GM18526 (cell line): Measurements from ENCODE around the gene GPANK1.

Source experiments
- POLR2A ChIP-seq: IDR thresholded peaks from 3 replicates; pipeline ENCODE4 v1.6.1; 2011; ENCODE audit not compliant: insufficient read length; ENCODE audit errors: extremely low read depth

Gene GPANK1

DNA sequence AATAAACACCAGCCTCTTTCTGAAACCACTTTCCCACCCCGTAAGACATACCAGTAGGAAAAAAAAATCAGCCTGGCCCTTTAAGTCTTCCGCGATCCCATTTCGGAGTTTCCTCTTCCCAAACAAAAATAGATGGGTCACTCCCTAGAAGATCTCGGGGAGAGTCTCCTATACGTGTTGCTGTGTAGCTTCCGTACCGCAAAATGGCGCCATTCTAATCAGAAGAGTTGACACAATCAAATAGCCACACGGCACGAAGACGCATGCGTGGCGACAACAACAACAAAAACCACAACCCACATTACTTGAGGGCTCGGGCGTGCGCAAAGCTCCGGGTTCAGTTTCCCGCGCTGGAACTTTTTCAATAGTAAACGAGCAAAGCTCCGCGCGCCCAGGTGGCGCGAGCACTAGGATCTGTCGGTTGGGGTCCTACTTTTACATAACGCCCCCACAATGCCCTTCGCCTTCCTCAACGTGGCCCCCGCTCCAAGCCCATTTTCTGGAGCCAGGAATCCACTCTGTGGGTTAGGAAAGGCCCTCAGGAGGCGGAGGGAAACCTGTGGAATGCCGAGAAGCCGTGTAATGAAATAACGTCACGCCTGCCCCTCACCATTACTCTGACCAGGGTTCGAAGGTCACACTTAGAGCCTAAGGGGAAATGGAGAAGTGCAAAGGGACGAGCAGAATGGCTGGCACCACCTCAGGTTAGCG lies at the start of gene GPANK1:
Gene GPANK1, minus strand, starts transcription at position 208 of the 711 bp plus-strand sequence. CDS start 519 bp downstream, outside the sequence.
- TF ChIP-seq POLR2A: peak; percentile 9

DNA sequence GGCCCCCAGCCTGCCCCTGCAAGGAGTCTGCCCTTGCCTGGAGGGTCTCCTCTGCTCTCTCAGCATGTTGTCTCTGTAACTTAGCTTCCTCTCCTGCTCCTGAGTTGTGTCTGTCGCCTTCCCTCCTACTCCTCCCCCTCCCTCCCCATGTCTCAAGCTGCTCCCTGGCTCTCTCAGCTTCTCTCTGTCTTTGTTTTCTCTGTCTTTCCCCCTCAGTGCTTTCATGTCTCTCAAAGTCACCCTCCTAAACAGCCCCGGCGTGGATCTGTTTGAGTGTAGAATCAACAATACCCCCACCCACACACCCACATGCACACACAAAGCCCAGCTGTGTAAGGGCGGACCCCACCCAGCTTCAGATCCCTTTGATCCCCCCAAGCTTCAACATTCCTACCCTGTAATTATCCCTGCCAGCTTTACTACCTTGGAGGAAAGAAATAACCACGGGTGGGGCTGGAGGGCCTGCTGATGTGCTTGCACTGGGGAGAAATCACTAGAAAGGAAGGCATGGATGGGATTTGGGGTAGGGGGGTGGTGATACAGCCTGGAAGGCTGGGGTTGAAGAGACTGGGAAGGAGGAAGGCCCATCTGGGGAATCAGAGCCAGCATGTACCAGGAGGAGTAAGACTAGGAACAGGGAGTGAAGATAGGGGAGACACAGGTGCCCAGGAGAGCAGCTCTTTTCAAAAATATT lies 49.3 kb upstream of the GPANK1 start:
- no peak for TF ChIP-seq POLR2A

DNA sequence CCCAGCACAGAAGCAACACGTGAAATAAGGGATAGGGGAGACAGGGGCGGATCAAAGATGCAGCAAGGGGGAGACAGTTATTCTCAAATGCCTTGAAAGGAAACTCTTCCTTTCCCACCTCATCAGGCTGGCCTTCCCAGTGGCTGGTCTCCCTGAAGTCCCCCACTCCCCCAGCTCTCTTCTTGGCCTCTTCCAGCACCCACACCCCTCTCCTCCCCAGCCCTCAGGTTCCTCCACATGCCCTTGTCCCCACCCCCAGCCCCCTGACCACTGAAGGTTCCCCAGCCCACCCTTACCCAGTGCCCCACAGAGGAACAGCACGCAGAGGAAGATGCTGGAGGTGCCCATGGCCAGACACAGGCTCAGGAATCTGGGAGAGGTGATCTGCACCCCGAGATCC lies 48.7 kb upstream of the GPANK1 start:
- TF ChIP-seq POLR2A: no peak

DNA sequence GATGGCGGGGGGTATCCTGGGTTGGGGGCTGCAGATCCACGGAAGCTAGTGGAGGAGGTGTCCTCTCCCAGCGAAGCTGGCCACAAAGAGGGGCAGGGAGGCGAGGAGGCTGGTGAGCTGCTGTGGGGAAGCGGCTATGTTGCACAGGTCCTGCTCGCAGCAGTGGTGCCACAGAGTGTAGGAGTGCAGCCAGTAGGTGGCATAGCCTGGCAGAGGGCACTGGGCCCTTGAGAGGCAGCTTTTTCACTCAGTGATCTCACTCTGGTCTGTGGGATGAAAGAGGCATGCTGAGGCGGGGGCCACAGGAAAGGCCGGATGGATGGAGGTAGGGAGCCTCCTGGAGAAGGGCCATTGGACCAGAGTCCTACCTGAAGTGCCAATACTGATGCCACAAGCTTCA lies 47.5 kb upstream of the GPANK1 start:
- TF ChIP-seq POLR2A: no peak

DNA sequence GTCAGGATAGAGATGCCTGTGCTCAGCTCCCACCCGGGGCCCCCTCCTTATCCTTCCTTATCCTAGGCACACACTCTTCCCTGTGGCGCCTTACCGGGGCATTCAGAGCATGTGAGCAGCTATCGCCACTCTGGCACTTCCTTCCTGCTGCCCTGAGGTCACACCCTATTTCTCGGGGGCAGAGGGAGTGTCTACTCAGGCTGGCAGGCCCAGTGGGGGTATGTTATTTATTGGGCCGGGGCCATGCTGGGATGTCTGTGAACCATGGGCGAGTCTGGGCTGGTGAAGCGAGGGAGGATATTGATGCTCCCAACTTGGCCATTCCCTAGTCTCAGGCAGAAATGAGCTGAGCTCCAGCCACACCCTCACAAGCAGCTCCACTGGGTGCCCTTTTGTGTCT lies 46.4 kb upstream of the GPANK1 start:
- TF ChIP-seq POLR2A: no peak

DNA sequence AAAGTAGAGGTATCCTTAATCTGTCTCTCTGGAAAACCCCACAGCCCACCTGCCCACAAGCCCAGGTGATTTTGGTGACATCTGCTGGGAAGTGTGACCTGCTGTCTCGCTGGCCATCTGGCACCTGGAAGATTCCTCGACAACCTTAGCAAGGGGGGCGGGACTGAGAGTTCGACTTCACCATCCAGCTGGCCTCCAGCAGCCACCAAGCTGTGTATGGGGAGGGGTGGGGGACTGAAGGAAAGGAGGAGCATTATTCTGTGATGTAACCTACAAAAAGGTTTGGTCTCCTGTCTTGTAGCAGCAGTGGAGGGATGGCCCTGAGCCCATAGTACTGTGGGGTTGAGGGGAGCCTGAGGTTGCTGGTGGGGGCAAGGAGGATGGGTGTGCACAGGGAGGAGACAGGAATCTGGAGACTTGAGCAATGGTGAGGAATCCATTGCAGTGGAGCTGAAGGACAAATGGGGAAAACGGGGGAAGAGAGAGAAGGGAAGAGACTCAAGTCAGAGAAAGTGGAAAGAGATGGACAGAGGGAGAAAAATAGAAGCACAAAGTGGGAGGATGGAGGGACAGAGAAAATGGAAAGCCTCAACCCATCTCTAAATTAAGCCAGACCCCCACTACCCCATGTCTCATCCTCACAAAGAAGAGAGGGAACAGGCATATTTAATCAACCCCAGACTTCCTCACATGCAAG lies 45.9 kb upstream of the GPANK1 start:
- TF ChIP-seq POLR2A: no peak

DNA sequence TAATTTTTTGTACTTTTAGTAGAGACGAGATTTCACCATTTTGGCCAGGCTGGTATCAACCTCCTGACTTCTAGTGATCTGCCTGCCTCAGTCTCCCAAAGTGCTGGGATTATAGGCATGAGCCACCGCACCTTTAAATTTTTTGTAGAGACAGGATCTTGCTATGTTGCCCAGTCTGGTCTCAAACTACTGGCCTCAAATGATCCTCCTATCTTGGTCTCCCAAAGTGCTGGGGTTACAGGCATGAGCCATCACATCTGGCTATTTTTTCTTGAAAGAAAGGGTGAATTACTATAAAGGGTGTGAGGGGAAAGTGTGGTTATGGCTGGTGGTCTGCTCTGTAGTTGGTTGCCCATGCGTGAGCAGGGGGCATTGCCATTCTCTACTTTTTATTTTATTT lies 43.4 kb upstream of the GPANK1 start:
- TF ChIP-seq POLR2A: no peak

DNA sequence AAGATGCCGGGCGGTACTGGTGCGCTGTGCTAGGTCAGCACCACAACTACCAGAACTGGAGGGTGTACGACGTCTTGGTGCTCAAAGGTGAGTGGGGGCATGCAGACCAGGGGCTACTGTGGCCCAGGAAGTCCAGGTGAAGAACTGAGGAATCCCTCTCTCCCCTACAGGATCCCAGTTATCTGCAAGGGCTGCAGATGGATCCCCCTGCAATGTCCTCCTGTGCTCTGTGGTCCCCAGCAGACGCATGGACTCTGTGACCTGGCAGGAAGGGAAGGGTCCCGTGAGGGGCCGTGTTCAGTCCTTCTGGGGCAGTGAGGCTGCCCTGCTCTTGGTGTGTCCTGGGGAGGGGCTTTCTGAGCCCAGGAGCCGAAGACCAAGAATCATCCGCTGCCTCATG lies 42.9 kb upstream of the GPANK1 start:
- no peak for TF ChIP-seq POLR2A

DNA sequence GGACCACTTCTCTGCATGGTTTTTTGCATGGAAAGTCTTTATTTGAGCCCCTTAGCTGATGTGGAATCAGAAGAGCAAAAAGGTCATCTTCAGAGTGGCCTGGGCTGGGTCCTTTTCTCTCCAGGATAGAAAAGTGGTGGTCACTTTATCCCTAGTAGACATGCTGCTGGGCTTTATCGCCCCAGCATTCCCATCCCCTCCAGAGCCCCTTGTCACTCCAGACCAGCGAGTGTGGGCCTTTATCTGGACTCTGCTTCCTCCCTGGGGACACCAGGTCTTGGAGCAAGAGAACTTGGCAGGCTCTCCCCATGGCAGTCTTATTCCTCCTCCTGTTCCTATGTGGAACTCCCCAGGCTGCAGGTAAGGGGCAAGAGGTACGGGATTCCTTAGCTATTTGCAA lies 41.8 kb upstream of the GPANK1 start, which contains the start of gene LY6G6F:
Gene LY6G6F, plus strand, starts transcription at position 268 of the 400 bp plus-strand sequence. Its CDS starts 41 bp downstream, at position 309.
- no peak for TF ChIP-seq POLR2A

DNA sequence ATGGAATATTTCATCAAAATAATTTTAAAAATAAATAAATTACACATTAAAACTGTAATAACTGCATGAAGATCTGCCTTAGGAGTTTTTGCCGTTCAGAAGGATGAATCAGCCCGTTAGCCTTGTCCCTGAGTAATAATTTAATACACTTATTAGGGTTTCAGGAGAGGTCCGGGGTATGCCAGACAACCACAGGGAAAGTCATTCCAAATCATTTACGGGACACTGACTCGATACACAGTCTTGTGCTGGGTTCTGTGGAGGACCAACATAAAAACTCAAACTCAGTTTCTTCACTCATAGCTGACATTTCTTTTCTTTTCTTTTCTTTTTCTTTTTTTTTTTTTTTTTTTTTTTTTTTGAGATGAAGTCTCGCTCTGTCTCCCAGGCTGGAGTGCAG lies 41.1 kb upstream of the GPANK1 start:
- no peak for TF ChIP-seq POLR2A

DNA sequence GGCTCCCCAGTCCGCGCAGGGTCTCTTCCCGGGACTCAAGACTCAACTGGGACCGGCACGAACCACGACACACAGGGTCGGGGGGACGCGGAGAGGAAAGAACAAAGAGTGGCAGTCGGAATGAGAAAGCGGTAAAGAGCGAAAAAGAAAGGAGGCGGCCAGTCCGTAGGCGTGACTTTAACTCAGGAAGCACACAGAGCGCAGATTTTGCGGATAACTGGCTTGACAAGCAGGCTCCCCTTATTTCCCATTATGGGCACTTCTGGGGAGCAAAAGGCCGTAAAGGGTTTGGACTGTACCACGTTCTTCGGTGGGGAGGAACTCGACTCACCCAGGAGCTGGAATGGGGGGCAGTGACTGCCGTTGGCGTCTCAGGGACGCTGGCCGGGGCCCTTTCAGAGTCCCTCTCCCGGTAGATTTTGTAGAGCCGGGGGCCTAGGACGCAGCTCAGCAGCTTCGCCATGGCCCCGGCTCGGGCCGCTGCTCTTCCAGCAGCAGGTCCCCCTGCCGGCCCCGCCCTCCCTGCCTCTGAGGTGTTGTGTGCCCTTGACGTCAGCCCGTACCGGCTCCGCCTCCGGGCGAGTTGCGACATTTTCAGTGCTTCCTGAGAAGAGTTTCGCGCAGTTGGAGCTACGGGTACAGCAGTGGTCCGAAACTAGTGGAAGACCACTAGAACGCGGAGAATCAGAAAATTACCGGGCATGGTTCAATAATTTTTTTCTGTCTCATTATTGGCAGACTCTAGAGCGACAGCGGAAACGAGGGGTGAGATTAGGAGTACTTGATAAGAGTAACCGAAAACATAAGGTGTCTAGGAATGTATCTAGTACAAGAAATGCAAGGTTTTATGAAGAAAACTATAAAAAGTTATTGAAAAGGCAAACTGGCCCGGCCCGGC lies 38.3 kb upstream of the GPANK1 start, which contains the start of gene ABHD16A:
Gene ABHD16A, minus strand, starts transcription at position 506 of the 898 bp plus-strand sequence. Its CDS starts 43 bp downstream, at position 463.
- TF ChIP-seq POLR2A: peak; percentile 90

DNA sequence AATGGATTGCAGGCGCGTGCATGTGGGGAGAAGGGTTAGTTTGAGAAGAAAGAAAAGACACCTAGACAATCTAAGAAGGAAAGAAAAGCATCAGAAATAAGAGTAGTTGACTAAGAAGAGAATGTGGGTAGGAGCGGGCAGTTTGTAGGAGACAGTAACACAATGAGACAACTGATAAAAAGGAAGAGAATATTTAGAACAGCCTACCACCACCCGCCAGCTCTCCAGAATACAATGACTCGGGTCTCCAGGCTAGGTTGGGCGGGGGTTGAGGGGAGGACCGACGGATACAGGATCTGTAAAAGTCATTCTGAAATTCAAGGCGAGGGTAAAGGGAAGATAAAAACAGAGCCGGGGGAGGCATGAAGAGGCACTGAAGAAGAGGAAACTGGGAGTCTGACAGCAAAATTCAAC lies 37.6 kb upstream of the GPANK1 start:
- no peak for TF ChIP-seq POLR2A

DNA sequence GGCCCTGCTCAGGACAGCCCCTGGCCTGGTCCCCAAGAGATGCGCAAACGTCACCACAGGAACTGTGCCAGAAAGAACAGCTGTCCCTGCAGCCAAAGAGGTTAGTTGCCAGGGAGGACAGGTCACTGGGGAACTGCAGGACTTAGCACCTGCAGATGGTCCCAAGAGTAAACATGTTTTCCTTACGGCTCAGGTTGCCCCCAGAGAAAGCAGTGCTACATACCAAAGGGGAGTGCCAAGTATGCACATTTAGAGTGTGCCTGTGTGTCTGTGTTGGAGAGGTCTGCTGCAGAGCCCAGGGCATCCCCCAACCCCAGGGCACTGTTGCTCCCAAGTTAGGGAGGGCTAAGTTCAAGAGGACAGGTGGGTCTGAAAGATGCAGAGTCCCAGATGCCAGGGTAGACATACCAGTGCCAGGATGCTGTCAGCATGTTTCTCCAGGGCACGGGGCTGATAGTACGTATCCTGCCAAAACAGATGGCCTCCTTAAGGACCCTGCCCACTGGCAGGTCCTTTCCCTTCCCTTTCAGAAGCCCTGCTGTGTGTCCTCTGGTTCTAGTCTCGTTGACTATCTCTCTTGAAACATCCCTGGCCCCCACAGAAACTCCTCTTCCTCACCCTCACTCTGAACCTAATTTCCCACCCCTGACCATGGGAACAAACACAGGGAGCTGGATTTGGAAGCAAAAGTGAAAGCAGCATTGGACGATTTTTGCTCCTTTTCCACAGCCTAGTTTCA lies 37.0 kb upstream of the GPANK1 start:
- TF ChIP-seq POLR2A: no peak

DNA sequence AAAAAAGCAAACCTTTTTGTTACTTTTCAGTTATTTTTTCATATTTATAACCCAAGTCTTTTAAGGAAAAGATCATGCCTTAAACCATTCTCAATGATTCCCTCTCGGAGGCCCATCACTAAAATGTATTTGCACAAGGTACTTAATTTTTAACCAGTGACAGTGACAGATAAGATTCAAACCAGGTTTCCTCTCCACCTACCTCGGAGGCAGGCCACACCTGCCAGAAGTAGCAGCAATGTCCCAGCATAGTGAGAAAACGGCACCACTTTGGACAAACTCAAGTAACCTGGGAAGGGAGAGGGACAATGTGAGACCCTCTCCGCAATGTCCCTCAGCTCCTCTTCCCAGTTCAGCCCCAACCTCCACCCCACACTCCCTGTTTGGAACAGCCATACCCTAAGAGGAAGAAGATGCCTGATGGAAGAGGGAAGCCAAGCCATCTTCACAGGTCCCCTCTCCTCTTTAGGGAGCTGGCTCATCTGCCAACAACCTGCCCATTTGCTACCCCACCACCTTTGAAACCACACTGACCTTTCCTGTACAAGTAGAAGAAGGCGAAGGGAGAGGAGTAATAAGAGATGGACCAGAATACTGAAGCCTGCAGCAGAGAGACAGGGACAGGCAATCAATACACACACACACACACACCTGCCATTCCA lies 36.1 kb upstream of the GPANK1 start:
- TF ChIP-seq POLR2A: no peak

DNA sequence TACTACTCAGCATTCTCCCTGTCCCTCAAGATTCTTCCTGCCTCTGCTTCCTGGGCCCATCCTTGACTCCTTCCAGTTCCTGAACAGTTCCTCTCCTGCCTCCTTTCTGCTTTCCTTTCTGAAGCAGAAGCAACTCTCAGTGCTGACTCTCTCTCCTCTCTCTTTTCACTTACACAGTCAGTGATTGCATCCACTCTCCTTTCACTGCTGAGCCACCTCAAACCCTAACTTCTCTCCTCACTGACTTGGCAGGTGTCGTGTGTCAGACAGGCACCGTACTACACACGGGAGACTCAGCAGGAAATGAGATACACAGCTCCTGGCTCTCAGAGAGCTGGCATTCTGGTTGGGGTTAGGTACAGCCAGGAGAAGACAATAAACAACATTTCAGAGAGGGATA lies 32.8 kb upstream of the GPANK1 start:
- TF ChIP-seq POLR2A: no peak
